Esophagus squamous epithelium (tissue), 5 donors: ENCODE results near the gene TMEM87B. TPM values are rescaled to one million over a fixed set of nuclear protein-coding genes. Genes with fewer than 3 reads are reported as not detected.
A peak's percentile ranks its signal among the peaks of the same experiment; 100 is the strongest.

Experiments
- DNase-seq: peaks from one replicate; lab custom pipeline; 2025; lab: John Stamatoyannopoulos, UW
- H3K27ac ChIP-seq, 4 donors: fragments of 200-600 bp; sonication (generic); one replicate each; pipeline ENCODE4 v1.5.1; 2016 to 2019; ENCODE audit warnings: mild to moderate bottlenecking in 1 of 4
- H3K27me3 ChIP-seq, 4 donors: fragments of 200-600 bp; sonication (generic); 1 replicate in 3 of 4; 2 replicates in 1 of 4; pipeline versions ENCODE4 v1.5.1 to v1.6.0; 2017 to 2021; ENCODE audit warnings: antibody characterized with exemption in 1 of 4
- H3K36me3 ChIP-seq, 3 donors: fragments of 200-600 bp; sonication (generic); one replicate each; pipeline ENCODE4 v1.5.1; 2016 to 2019
- H3K4me1 ChIP-seq, 3 donors: fragments of 200-600 bp; sonication (generic); one replicate each; pipeline ENCODE4 v1.5.1; 2017 to 2019
- H3K4me3 ChIP-seq, 4 donors: fragments of 200-600 bp; sonication (generic); 1 replicate in 3 of 4; 2 replicates in 1 of 4; pipeline ENCODE4 v1.5.1; 2016 to 2019; ENCODE audit warnings: mild to moderate bottlenecking in 2 of 4, moderate library complexity in 1 of 4
- H3K9me3 ChIP-seq, 3 donors: fragments of 200-600 bp; sonication (generic); one replicate each; pipeline ENCODE4 v1.5.1; 2016 to 2019
- CTCF ChIP-seq, 6 experiments: fragments of 450-650 bp in 4 of 6; fragments of 200-600 bp in 2 of 6; sonication (generic) in 2 of 6; IDR thresholded peaks; one replicate each; pipeline ENCODE4 v1.5.1; 2016 to 2019; ENCODE audit warnings: antibody characterized with exemption in 6 of 6, mild to moderate bottlenecking in 4 of 6, moderate library complexity in 4 of 6
- POLR2A ChIP-seq, 4 donors: fragments of 450-650 bp; IDR thresholded peaks; one replicate each; pipeline ENCODE4 v1.6.1; 2017; ENCODE audit warnings: antibody characterized with exemption in 4 of 4, mild to moderate bottlenecking in 4 of 4, moderate library complexity in 3 of 4
- WGBS, 2 donors: methylation state at CpG; one replicate each; pipeline ENCODE4 v1.1.5; 2018; 5-methylcytosine and 5-hydroxymethylcytosine counted together
- intact Hi-C: fragments of 100-400 bp; cut with DNase I; formaldehyde crosslinking; loops from one replicate; pipeline ENCODE4 v1.15.0; 2022
- total RNA-seq, 4 donors: library from RNA; depleted of rRNA; stranded (reverse); fragments of >200 nt; gene quantifications; one replicate each; pipeline ENCODE4 v1.1.0, GENCODE V29; 2016
- donor health status: DM: yes; HTN: yes; CAD: no.

TMEM87B gene
- total RNA-seq, 4 donors from 2014 or later: 17.7 to 30.0 (median 23.6) TPM

GRCh38 chr2:112144966-112145365 lies 89.9 kb downstream of the TMEM87B start:
- peaks cover 0 to 6% (median 0%) of the 10 kb centered on the region in 4 donors for H3K27me3 ChIP-seq
- no peak overlapping the region for H3K27ac ChIP-seq
- H3K36me3 ChIP-seq: no peaks in the 10 kb centered on the region
- H3K9me3 ChIP-seq: no peaks in the 10 kb centered on the region
- WGBS, 2 donors: 86 to 88% methylated on average over 6 of the region's 6 CpGs
- no peak for DNase-seq
- intact Hi-C loops: no loop called here
- TF ChIP-seq POLR2A (IDR thresholded peaks at IDR 0.05) (no peak), CTCF (IDR thresholded peaks at IDR 0.05) (no peak)
- no peak overlapping the region for H3K4me3 ChIP-seq
- peaks cover 0 to 4% (median 0%) of the 10 kb centered on the region in 3 donors for H3K4me1 ChIP-seq

GRCh38 chr2:112147382-112148168 lies 92.5 kb downstream of the TMEM87B start:
- Histone ChIP-seq H3K4me3 (no peak overlapping the region), H3K36me3 (no peaks in the 10 kb centered on the region), H3K9me3 (no peaks in the 10 kb centered on the region), H3K27ac (no peak overlapping the region), H3K4me1 (no peaks in the 10 kb centered on the region), H3K27me3 (no peaks in the 10 kb centered on the region)
- no peak for TF ChIP-seq CTCF (IDR thresholded peaks at IDR 0.05)
- WGBS, 2 donors: 86 to 87% methylated on average over 16 of the region's 17 CpGs
- intact Hi-C loops: no loop called here
- no peak for DNase-seq

GRCh38 chr2:112148477-112148876 lies 93.4 kb downstream of the TMEM87B start:
- H3K27me3 ChIP-seq: no peaks in the 10 kb centered on the region
- intact Hi-C loops: no loop called here
- H3K27ac ChIP-seq: no peak overlapping the region
- no peak overlapping the region for H3K4me3 ChIP-seq
- no peaks in the 10 kb centered on the region for H3K36me3 ChIP-seq
- no peaks in the 10 kb centered on the region for H3K9me3 ChIP-seq
- WGBS, 2 donors: 0 to 17% methylated on average over 1 of the region's 2 CpGs
- DNase-seq: no peak
- H3K4me1 ChIP-seq: no peaks in the 10 kb centered on the region
- TF ChIP-seq CTCF (IDR thresholded peaks at IDR 0.05): no peak
- no peak for TF ChIP-seq POLR2A (IDR thresholded peaks at IDR 0.05)

GRCh38 chr2:112149194-112149593 lies 94.1 kb downstream of the TMEM87B start:
- H3K27ac ChIP-seq: no peak overlapping the region
- WGBS, 2 donors: 78 to 91% methylated on average over 3 to 4 of the region's 5 CpGs
- no peaks in the 10 kb centered on the region for H3K9me3 ChIP-seq
- intact Hi-C loops: no loop called here
- no peak for DNase-seq
- H3K27me3 ChIP-seq: no peaks in the 10 kb centered on the region
- no peaks in the 10 kb centered on the region for H3K4me1 ChIP-seq
- H3K36me3 ChIP-seq: no peaks in the 10 kb centered on the region
- H3K4me3 ChIP-seq: no peak overlapping the region
- TF ChIP-seq CTCF (IDR thresholded peaks at IDR 0.05) (no peak), POLR2A (IDR thresholded peaks at IDR 0.05) (no peak)

- no peaks in the 10 kb centered on the region for H3K36me3 ChIP-seq
- WGBS, 2 donors: 60 to 76% methylated on average over 7 of the region's 7 CpGs
- H3K4me3 ChIP-seq: no peak overlapping the region
- H3K9me3 ChIP-seq: no peaks in the 10 kb centered on the region
- no peaks in the 10 kb centered on the region for H3K4me1 ChIP-seq
- intact Hi-C loops: no loop called here
- peak overlapping the region in 3 of 4 donors; percentile 7 to 54 (median 9) for H3K27ac ChIP-seq
- no peak for DNase-seq
- H3K27me3 ChIP-seq: no peaks in the 10 kb centered on the region
- TF ChIP-seq CTCF (IDR thresholded peaks at IDR 0.05): no peak
- TF ChIP-seq POLR2A (IDR thresholded peaks at IDR 0.05): no peak
Measured at GRCh38 chr2:112149866-112150435, 94.9 kb downstream of the TMEM87B start.
